ENCODE results near the gene NCBP2L. TPM values are rescaled to one million over a fixed set of nuclear protein-coding genes. Genes with fewer than 3 reads are reported as not detected.

The NCBP2L gene
- total RNA-seq, 4 donors from 2014 or later, result 0.11 TPM; not detected in 3

DNA sequence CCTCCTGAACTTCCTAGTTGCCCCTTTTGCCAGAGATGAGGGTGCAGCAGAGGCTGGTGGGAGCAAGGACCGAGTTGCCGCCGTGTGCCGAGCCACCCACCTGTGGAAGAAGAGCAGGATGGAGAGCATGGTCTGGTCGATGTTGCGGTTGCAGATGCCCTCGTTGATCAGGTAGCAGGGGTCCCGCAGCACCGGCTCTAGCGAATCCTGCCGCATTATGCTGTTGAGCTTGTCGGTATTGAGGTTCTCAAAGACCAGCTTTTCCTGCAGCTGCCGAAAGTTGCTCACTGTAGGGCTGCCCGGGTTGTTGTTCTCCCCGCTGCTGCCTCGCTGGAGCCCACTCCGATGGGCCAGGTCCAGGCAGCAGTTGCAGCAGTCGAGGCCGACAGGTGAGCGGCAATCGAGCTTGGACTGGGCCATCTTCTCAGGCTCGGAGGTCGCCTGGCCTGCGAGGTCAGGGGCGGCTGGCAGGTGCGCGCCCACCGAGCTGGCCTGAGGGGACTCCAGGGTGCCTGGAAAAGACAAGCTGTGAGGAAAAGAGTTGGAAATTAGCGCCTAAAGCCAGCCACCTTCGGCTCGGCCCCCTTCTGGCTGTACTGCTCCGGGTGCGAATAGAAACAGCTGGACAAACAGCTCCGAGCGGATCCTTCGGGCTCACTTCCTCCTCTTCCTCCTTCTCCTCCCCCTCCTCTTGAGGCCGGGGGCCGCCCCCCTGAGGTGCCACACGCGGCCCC lies 2.4 kb upstream of the NCBP2L start:
- Histone ChIP-seq H3K27ac (peak overlapping the region; percentile 91 to 96 (median 93)), H3K36me3 (peaks cover 0 to 5% of the 10 kb centered on the region in 2 donors), H3K4me1 (peaks cover 16% of the 10 kb centered on the region in 2 donors), H3K4me3 (peak overlapping the region; percentile 64 to 74 (median 68)), H3K9me3 (no peaks in the 10 kb centered on the region), H3K27me3 (no peaks in the 10 kb centered on the region)
- in situ Hi-C loops (cut with MboI; ENCODE audit: low sequenced_read_pairs in 4 of 4) (loop anchor here (5.0 to 25.0 kb wide), 6 partner anchors 43 to 763 kb away; partner anchors contain the start of gene MORC4 (in 1 of the 4)), intact Hi-C loops (cut with DNase I; ENCODE audit: low total_unique reads) (loop anchor here (1.0 to 5.0 kb wide), 5 partner anchors 46 to 238 kb away; partner anchors contain the start of gene MID2)
- DNase-seq (no peak), ATAC-seq (peak; percentile 2)
- no peak for TF ChIP-seq POLR2A (IDR thresholded peaks at IDR 0.05)
- TF ChIP-seq, protein P1, sequence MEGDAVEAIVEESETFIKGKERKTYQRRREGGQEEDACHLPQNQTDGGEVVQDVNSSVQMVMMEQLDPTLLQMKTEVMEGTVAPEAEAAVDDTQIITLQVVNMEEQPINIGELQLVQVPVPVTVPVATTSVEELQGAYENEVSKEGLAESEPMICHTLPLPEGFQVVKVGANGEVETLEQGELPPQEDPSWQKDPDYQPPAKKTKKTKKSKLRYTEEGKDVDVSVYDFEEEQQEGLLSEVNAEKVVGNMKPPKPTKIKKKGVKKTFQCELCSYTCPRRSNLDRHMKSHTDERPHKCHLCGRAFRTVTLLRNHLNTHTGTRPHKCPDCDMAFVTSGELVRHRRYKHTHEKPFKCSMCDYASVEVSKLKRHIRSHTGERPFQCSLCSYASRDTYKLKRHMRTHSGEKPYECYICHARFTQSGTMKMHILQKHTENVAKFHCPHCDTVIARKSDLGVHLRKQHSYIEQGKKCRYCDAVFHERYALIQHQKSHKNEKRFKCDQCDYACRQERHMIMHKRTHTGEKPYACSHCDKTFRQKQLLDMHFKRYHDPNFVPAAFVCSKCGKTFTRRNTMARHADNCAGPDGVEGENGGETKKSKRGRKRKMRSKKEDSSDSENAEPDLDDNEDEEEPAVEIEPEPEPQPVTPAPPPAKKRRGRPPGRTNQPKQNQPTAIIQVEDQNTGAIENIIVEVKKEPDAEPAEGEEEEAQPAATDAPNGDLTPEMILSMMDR (IDR thresholded peaks at IDR 0.05 in 4 of 5, conservative IDR thresholded peaks at IDR 0.05 in 1 of 5), result no peak

DNA sequence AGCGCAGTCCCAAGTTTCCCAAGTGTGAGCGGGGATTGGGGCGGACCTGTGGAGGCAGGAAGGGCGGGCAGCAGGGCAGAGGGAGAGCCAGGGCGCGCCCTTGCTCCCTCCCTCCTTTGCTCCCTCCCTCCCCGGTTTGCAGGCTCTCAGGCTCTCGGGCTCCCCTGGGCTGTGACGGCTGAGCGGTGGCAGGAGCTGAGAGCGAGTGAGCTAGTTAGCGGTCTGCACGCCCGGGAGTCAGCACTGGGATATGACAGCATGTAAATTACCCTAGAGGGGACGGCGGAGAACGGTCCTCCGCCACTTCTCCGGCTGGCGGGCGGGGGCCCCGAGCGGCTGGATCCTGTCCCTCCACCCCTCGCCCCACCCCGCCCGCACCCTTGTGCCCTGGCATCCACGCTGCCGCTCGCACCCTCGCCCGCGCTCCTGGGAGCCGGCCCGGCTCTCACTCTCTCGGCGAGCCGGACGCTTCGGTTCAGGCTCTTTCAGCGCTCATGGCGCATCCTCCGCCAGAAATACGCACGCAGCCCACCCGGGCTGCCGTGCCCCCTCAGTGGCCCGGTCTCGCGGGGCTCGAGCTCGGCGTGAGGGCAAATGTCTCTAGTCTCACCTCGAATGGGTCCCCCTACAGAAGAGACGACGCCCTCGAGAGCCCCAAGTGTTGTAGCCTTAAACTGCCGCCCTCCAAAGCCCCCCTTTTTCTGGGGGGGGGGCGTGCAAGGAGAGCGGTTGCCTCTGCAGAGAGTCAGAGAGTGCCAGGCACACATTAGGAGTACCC lies 1.6 kb upstream of the NCBP2L start, which contains the start of gene TSC22D3:
Gene TSC22D3 (minus strand): TSS at position 54 of the 778 bp plus-strand sequence. CDS start 368 bp downstream, outside the sequence.
- Histone ChIP-seq H3K36me3 (peaks cover 0 to 5% of the 10 kb centered on the region in 2 donors), H3K4me3 (peak within 1 kb of the TSS; percentile 64 to 74 (median 68)), H3K4me1 (peaks cover 12 to 16% of the 10 kb centered on the region in 2 donors), H3K27me3 (no peaks in the 10 kb centered on the region), H3K9me3 (no peaks in the 10 kb centered on the region), H3K27ac (peak within 1 kb of the TSS; percentile 91 to 96 (median 93))
- ATAC-seq, result peak; percentile 59 to 70
- TF ChIP-seq, protein P1 (IDR thresholded peaks at IDR 0.05 in 4 of 5, conservative IDR thresholded peaks at IDR 0.05 in 1 of 5), result peak in 3 of 5 experiments; percentile 10 to 23 (median 17)
- TF ChIP-seq POLR2A (IDR thresholded peaks at IDR 0.05), result peak; percentile 72 to 87
- in situ Hi-C loops (cut with MboI; ENCODE audit: low sequenced_read_pairs in 4 of 4), result loop anchor here (5.0 to 25.0 kb wide), 5 partner anchors 59 to 764 kb away; partner anchors contain the start of gene MORC4 (in 1 of the 4)
- peak; percentile 84 to 87 for DNase-seq
- intact Hi-C loops (cut with DNase I; ENCODE audit: low total_unique reads), result loop anchor here (1.0 to 5.0 kb wide), 5 partner anchors 47 to 239 kb away; partner anchors contain the start of gene MID2

DNA sequence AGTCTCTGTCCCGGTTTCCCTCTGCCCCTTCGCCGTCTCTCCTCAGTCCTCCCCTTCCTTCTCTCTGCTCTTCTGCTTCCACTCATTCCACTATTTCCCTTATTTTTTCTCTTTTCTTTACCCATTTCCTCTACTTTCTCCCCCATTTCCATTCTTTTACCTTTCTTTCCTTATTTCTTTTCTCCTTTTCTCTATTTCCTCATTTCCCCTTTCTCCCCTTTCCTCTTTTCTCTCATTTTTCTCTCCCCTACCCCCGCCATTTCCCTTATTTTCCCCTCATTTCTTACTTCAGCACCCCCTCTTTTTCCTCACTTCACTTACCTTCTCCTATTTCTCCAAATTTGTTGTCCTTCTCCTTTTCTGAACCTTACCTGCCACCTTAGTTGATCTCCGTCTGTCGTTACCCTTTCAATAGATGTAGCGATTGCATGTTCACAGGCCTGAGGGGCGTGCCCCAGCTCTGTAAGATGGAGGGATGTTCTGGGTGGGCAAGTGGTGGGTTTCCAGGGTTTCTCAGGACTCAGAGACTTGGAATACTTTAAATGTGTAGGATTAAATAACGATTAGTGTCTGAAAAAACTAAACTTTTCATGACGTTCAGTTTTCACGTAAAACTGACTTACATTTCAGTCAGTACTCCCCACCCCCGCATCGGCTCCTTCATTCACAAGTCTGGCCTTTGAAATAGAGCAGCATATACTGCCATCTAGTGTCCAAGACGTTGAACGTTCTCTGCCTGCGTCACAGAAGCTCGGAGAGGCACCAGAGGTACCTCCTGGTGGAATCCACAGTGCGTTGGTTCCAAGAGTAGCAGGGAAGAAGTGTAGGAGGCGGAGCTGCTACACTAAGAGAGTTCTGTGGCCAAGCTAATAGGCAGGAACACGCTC lies 641 bp upstream of the NCBP2L start:
- H3K36me3 ChIP-seq, result peaks cover 0 to under 1% of the 10 kb centered on the region in 2 donors
- no peaks in the 10 kb centered on the region for H3K9me3 ChIP-seq
- peak; percentile 59 to 76 for ATAC-seq
- DNase-seq, result peak; percentile 74 to 78
- in situ Hi-C loops (cut with MboI; ENCODE audit: low sequenced_read_pairs in 4 of 4), result loop anchor here (5.0 to 25.0 kb wide), 5 partner anchors 60 to 765 kb away; partner anchors contain the start of gene MORC4 (in 1 of the 4)
- peak overlapping the region; percentile 64 to 74 (median 68) for H3K4me3 ChIP-seq
- TF ChIP-seq, protein P1 (IDR thresholded peaks at IDR 0.05 in 4 of 5, conservative IDR thresholded peaks at IDR 0.05 in 1 of 5), result peak; percentile 66 to 81 (median 78)
- TF ChIP-seq POLR2A (IDR thresholded peaks at IDR 0.05), result no peak
- intact Hi-C loops (cut with DNase I; ENCODE audit: low total_unique reads), result loop anchor here (1.0 to 5.0 kb wide), 5 partner anchors 50 to 240 kb away; partner anchors contain the start of gene MID2
- no peaks in the 10 kb centered on the region for H3K27me3 ChIP-seq
- H3K27ac ChIP-seq, result peak overlapping the region; percentile 91 to 96 (median 93)
- peaks cover 9 to 13% of the 10 kb centered on the region in 2 donors for H3K4me1 ChIP-seq

DNA sequence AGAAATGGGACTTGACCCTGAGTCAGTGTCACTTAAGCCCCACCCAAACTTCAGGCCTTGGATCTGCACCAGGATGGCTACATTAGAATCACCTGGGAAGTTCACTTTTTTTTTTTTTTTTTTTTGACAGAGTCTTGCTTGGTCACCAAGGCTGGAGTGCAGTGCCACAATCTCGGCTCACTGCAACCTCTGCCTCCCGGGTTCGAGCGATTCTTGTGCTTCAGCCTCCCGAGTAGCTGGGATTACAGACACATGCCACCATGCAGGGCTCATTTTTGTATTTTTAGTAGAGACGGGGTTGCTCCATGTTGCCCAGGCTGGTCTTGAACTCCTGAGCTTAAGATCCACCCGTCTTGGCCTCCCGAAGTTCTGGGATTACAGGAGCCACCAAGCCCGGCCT lies 3.0 kb downstream of the NCBP2L start:
- H3K36me3 ChIP-seq, result no peaks in the 10 kb centered on the region
- ATAC-seq (no peak), DNase-seq (no peak)
- no peak overlapping the region for H3K4me3 ChIP-seq
- in situ Hi-C loops (cut with MboI; ENCODE audit: low sequenced_read_pairs in 4 of 4), result loop anchor here (5.0 to 25.0 kb wide), 4 partner anchors 107 to 768 kb away; partner anchors contain the start of gene MORC4 (in 1 of the 4)
- H3K27me3 ChIP-seq, result no peaks in the 10 kb centered on the region
- no peaks in the 10 kb centered on the region for H3K4me1 ChIP-seq
- TF ChIP-seq, protein P1 (IDR thresholded peaks at IDR 0.05 in 4 of 5, conservative IDR thresholded peaks at IDR 0.05 in 1 of 5), result no peak
- TF ChIP-seq POLR2A (IDR thresholded peaks at IDR 0.05), result no peak
- H3K27ac ChIP-seq, result no peak overlapping the region
- intact Hi-C loops (cut with DNase I; ENCODE audit: low total_unique reads), result no loop called here
- H3K9me3 ChIP-seq, result no peaks in the 10 kb centered on the region

Measured in gastrocnemius medialis (tissue), 4 donors.